GM19452 (cell line): ENCODE data around the gene RASA1.

Experiments
- ATAC-seq: cut with Tn5 transposase; IDR thresholded peaks from one replicate; pipeline ENCODE4 v1.9.1; 2021; ENCODE audit not compliant: unreplicated experiment

RASA1 gene

DNA sequence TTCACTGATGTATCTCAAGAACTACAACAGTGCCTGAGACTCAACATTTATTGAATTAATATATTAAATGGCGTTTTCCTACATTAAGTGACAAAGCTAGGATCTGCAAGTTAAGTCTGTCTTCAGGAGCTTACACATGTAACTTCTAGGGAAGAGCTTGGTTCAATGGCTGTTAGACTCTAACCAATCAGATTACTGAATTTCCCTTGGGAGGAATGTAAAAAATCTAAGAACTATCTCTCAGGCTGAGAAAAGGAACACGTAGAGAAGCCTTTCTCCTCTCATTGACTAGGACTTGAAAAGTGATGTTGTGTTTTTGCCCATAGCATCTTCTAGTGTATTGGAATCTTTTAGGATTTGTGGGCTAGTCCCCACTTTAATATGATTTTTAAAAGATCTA, 91.4 kb downstream of the RASA1 start:
- ATAC-seq = no peak

DNA sequence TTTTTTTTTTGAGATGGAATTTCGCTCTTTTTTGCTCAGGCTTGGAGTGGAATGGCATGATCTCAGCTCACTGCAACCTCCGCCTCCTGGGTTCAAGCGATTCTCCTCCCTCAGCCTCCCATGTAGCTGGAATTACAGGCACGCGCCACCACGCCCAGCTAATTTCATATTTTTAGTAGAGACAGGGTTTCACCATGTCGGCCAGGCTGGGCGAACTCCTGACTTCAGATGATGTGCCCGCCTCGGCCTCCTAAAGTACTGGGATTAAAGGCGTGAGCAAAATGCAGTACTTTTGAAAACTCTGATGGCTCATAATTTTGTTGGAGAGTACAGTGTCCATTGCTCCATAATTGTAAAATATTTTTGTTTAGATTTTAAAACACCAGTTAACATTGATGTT, 92.4 kb downstream of the RASA1 start:
- no peak for ATAC-seq

- ATAC-seq = no peak
These were observed 93.4 kb downstream of the RASA1 start for GRCh38 chr5:87361031-87361445.

DNA sequence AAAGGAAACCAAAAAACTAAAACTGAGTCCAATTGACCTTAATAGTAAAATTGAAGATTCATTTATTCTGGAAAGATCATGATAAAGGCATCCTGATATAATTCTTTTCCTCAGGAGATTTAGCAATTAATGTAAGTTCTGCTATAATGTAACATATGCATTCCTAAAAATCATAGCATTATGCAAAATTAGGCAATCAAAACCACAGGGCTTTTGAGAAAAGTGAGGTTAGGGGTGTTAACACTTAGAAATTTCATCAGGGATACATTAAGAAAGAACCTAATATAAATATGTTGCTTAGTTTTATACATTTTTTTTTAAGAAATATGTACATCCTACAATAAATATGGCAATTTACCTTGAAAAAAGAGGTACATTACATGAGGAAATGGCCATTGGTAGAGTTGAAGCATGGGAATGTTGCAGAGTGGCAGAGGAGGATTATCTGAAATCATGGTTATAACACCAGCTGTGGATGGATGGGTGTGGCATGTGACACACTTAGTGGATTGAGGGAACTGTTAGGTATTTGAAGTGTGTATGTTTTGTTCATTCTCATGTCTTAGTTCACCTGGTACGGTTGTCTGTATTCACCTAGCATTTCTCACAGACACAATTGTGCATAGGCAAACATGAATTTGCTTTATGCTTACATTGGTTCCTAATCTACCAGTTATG, 94.0 kb downstream of the RASA1 start:
- no peak for ATAC-seq

DNA sequence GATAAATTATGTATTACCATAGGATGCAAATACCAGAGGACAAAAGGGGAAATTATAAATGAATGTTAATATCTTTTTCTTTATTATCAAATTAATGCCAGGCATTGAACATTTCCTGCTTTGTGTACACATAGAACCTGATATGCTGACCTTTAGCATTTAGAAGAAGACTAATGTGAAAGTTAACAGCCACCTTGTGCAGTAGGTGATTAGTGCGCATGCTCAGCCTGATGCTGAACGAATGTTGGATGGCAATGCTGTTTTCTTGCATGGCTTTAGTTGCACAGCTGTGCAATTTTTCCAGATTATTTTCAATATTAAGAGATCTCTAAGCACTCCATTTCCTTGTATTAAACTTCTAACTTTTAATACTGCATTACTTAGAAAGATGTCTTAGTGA, 99.6 kb downstream of the RASA1 start:
- no peak for ATAC-seq

- ATAC-seq = no peak
These were observed 100.9 kb downstream of the RASA1 start for GRCh38 chr5:87368601-87369000.

DNA sequence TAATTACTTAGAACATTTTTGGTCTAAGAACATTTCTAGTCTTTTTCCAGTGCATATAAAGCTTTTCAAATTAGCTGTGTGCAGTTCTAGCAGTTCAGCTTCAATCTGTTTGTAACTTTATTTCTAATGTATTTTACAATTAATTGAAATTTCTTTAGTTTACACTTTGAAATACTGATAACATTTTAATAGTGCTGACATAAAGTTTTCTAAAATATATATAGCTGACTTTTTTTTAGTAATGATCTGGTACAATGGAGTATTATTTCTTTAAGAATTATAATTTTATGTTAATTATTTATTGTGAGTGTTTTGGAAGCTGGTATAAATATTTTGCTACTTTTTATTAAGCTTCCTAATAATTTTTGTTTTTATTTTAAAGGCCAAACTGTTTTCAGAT, 101.7 kb downstream of the RASA1 start:
- no peak for ATAC-seq

- no peak for ATAC-seq
These were observed 105.0 kb downstream of the RASA1 start for GRCh38 chr5:87372705-87373104.

DNA sequence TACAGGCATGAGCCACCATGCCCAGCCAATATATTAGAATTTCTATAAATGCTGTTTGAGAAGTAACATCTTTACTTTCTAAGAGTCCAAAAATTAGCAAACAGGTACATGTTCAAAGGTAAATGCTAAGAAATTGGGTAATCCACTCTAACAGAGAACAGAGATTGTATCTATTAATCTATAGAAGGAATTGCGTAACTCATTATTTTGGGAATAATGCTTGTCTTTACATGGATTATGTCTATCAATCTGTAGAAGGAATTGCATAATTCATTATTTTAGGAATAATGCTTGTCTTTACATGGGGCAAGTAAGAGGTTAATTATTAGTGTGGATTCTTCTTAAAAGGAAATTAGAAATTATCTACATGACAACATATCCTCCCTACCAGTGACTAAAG, 114.5 kb downstream of the RASA1 start:
- no peak for ATAC-seq

- no peak for ATAC-seq
These were observed 115.5 kb downstream of the RASA1 start for GRCh38 chr5:87383216-87383615.

- ATAC-seq = no peak
These were observed 118.1 kb downstream of the RASA1 start for GRCh38 chr5:87385802-87386201.

DNA sequence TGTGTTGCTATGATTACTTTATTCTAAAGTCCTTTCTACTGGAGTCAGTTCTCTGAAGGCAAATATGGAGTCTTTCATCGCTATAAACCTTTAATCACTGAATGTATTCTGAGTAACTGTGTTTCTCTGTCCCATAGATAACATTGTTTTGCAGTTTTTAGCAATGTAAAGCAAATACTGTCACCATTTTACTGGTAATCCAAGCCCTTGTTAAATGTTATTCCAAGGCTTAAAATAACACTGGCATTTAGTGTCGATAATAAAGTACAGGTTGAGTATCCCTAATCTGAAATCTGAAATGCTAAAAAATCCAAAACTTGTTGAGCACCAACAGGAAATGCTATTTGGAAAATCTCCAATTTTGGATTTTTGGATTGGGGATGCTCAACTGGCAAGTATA, 120.4 kb downstream of the RASA1 start:
- no peak for ATAC-seq

- peak; percentile 29 for ATAC-seq
These were observed 121.8 kb downstream of the RASA1 start for GRCh38 chr5:87389296-87390034.

DNA sequence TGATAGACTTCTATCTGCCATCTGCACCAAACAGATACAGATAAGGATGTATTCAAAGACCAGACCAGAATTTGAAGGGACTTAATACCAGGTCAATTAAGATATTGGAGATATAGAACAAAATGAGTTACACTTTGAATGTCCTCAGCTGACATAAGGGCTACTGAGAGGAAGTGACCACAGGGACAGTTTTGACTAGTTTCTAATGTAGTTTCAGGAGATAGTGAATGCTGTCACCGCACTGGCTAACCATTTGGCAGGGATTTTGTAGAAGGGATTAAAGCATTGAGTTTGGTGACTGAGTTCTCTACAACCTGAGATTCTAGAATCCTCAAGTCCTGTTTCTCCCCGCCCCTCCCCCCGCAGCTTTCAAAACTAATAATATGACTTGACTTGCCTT, 122.4 kb downstream of the RASA1 start:
- ATAC-seq = peak; percentile 53

- no peak for ATAC-seq
These were observed 123.0 kb downstream of the RASA1 start for GRCh38 chr5:87390576-87391199.

DNA sequence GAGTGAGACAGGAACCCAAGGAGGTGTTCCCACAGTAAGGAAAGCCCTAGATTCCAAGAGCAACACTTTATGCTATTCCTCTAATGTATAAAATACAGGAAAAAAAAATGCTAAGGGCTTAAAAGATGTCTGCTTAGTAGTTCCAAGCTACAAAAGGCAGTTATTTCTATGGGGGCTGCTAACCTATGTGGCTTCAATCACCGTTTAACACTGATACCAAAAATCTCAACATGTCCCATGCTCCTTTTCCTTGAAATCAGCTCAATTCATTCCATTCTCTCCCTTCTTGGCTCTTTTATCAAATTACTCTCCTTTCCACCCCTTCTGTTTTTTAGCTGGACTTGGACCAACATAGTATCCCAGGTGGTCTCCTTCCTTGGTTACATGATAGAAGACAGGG, 124.5 kb downstream of the RASA1 start:
- ATAC-seq = no peak

DNA sequence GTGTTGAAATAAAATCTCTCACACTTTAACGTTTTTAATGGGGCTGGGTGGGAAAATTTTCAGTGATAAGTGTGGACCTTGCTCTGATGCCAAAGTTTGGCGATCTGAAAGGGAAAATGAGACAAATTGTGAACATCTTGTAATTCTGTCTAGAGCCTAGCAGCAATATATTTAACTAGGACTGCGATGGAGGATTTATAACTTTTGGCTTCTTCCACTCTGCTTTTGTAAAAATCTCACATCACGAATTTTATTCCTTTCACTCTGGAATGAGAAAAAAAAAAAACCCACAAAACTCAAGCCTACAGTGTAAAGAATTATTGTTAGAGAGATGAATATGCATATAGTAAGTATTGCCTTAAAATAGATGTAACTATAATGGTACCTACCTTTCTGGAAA, 125.1 kb downstream of the RASA1 start:
- no peak for ATAC-seq

DNA sequence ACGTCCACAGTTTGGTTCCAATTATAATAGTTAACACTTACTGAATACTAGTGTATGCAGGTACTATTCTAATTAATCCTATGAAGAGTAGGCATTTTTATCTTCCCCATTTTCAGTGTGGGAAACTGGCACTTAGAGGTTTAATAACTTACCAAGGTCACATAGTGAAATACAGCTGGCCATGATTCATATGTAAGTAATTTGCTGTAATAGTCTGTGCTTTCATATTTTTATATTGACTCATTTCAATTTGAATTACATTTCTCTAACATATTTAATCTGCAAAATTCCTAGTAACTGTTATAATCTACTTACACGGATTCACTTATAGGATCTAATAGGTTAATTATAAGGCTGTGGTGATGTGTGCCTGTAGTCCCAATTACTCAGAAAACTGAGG, 125.6 kb downstream of the RASA1 start:
- ATAC-seq = no peak

GRCh38 chr5:87394411-87395165, 126.9 kb downstream of the RASA1 start:
- ATAC-seq = no peak

- ATAC-seq = no peak
These were observed 131.4 kb downstream of the RASA1 start for GRCh38 chr5:87398981-87399614.

GRCh38 chr5:87399720-87400119, 132.0 kb downstream of the RASA1 start:
- no peak for ATAC-seq
